Measurements from ENCODE around the gene SUFU.

DNA sequence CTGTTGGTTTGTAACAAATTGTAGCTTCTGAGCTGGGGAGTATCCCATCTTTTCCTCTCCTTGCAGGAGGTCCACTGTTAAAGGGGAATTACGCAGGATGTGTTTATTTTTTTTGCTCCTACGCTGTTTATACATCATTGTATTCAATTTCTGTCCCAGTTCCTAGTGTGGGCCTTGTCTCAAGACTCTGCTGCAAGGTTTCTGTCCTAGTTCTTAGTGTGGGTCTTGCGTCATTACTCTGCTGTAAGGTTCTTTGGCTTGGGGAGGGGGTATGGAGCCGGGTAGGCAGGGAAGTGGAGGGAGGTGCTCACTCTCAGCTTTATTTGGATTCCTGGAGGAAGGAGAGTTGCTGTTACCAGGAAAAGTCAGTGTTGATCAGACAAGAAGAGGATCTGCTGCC is 76.5 kb downstream of the SUFU start:
- TF ChIP-seq, protein P1, sequence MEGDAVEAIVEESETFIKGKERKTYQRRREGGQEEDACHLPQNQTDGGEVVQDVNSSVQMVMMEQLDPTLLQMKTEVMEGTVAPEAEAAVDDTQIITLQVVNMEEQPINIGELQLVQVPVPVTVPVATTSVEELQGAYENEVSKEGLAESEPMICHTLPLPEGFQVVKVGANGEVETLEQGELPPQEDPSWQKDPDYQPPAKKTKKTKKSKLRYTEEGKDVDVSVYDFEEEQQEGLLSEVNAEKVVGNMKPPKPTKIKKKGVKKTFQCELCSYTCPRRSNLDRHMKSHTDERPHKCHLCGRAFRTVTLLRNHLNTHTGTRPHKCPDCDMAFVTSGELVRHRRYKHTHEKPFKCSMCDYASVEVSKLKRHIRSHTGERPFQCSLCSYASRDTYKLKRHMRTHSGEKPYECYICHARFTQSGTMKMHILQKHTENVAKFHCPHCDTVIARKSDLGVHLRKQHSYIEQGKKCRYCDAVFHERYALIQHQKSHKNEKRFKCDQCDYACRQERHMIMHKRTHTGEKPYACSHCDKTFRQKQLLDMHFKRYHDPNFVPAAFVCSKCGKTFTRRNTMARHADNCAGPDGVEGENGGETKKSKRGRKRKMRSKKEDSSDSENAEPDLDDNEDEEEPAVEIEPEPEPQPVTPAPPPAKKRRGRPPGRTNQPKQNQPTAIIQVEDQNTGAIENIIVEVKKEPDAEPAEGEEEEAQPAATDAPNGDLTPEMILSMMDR (conservative IDR thresholded peaks at IDR 0.05; ENCODE audit: low read depth in 2 of 2): no peak
- no peak for TF ChIP-seq EZH2 (IDR thresholded peaks at IDR 0.05; ENCODE audit: low read depth, unreplicated experiment)
